Thyroid gland (tissue), 4 donors: ENCODE data around the gene LINC01488. TPM values are rescaled to one million over a fixed set of nuclear protein-coding genes. Genes with fewer than 3 reads are reported as not detected.

Source experiments
- DNase-seq, 2 donors: peaks; one replicate each; pipeline ENCODE4 v3.0.0-alpha.2; 2019
- H3K27ac ChIP-seq, 3 donors: fragments of 200-600 bp; sonication (generic); 1 replicate in 2 of 3; 2 replicates in 1 of 3; pipeline ENCODE4 v1.5.1; 2016 to 2019; ENCODE audit warnings: mild to moderate bottlenecking in 1 of 3, moderate library complexity in 1 of 3
- H3K27me3 ChIP-seq: fragments of 200-600 bp; sonication (generic); one replicate; pipeline ENCODE4 v1.5.1; 2019
- H3K36me3 ChIP-seq, 2 donors: fragments of 200-600 bp; sonication (generic); one replicate each; pipeline ENCODE4 v1.5.1; 2016 to 2019
- H3K4me1 ChIP-seq, 2 donors: fragments of 200-600 bp; sonication (generic); one replicate each; pipeline ENCODE4 v1.5.1; 2017 to 2019
- H3K4me3 ChIP-seq, 3 donors: fragments of 200-600 bp; sonication (generic); replicated peaks in 1 of 3; 1 replicate in 2 of 3; 2 replicates in 1 of 3; pipeline ENCODE4 v1.5.1; 2016; ENCODE audit warnings: mild to moderate bottlenecking in 1 of 3
- H3K9me3 ChIP-seq: fragments of 200-600 bp; sonication (generic); one replicate; pipeline ENCODE4 v1.5.1; 2017
- CTCF ChIP-seq, 6 experiments: fragments of 200-600 bp in 3 of 6; fragments of 450-650 bp in 3 of 6; sonication (generic) in 3 of 6; IDR thresholded peaks; one replicate each; pipeline ENCODE4 v1.5.1; 2016 to 2019; ENCODE audit warnings: antibody characterized with exemption in 6 of 6, mild to moderate bottlenecking in 2 of 6, inconsistent platforms in 1 of 6, moderate library complexity in 1 of 6
- POLR2A ChIP-seq, 2 donors: fragments of 450-650 bp; IDR thresholded peaks; one replicate each; pipeline ENCODE4 v1.6.1; 2017; ENCODE audit warnings: antibody characterized with exemption in 2 of 2, mild to moderate bottlenecking in 2 of 2, moderate library complexity in 1 of 2
- WGBS, 2 donors: methylation state at CpG; one replicate each; pipeline ENCODE4 v1.1.5; 2017; 5-methylcytosine and 5-hydroxymethylcytosine counted together
- intact Hi-C: fragments of 100-400 bp; cut with DNase I; formaldehyde crosslinking; loops from one replicate; pipeline ENCODE4 v1.15.1; 2023
- total RNA-seq, 4 donors: library from RNA; depleted of rRNA; stranded (reverse); fragments of >200 nt; gene quantifications; one replicate each; pipeline ENCODE4 v1.2.3, GENCODE V29; 2016

LINC01488 gene
- total RNA-seq, 4 donors from 2014 or later = not detected

GRCh38 chr11:69444381-69445130, 36.9 kb upstream of the LINC01488 start:
- intact Hi-C loops = loop anchor here (5.0 kb wide), 1 partner anchor 193 kb away; no protein-coding TSS in a partner anchor
- DNase-seq = peak; percentile 97
- peaks cover 49 to 63% of the 10 kb centered on the region in 2 donors for H3K4me1 ChIP-seq
- H3K9me3 ChIP-seq = no peaks in the 10 kb centered on the region
- H3K27me3 ChIP-seq = no peaks in the 10 kb centered on the region
- H3K27ac ChIP-seq = peak overlapping the region; percentile 75 to 91 (median 75)
- H3K4me3 ChIP-seq = no peak overlapping the region
- WGBS, 2 donors = 15 to 29% methylated on average over 31 to 32 of the region's 32 CpGs
- no peaks in the 10 kb centered on the region for H3K36me3 ChIP-seq
- TF ChIP-seq POLR2A (IDR thresholded peaks at IDR 0.05) = peak in 1 of 2 donors; percentile 41
- TF ChIP-seq CTCF (IDR thresholded peaks at IDR 0.05) = peak in 4 of 6 experiments; percentile 42 to 52 (median 47)

GRCh38 chr11:69445131-69445470, 36.4 kb upstream of the LINC01488 start:
- intact Hi-C loops = no loop called here
- no peak overlapping the region for H3K4me3 ChIP-seq
- no peak for DNase-seq
- peaks cover 55 to 68% of the 10 kb centered on the region in 2 donors for H3K4me1 ChIP-seq
- H3K27ac ChIP-seq = peak overlapping the region; percentile 69 to 91 (median 75)
- H3K27me3 ChIP-seq = no peaks in the 10 kb centered on the region
- H3K9me3 ChIP-seq = no peaks in the 10 kb centered on the region
- TF ChIP-seq POLR2A (IDR thresholded peaks at IDR 0.05) (no peak), CTCF (IDR thresholded peaks at IDR 0.05) (no peak)
- WGBS, 2 donors = 36 to 72% methylated on average over 8 to 10 of the region's 11 CpGs
- no peaks in the 10 kb centered on the region for H3K36me3 ChIP-seq

- no peaks in the 10 kb centered on the region for H3K9me3 ChIP-seq
- no peak overlapping the region for H3K4me3 ChIP-seq
- H3K36me3 ChIP-seq = no peaks in the 10 kb centered on the region
- intact Hi-C loops = no loop called here
- H3K4me1 ChIP-seq = peaks cover 57 to 71% of the 10 kb centered on the region in 2 donors
- peak overlapping the region in 1 of 3 donors; percentile 76 for H3K27ac ChIP-seq
- TF ChIP-seq CTCF (IDR thresholded peaks at IDR 0.05) (no peak), POLR2A (IDR thresholded peaks at IDR 0.05) (no peak)
- DNase-seq = no peak
- 89 to 90% methylated on average over 11 of the region's 11 CpGs for WGBS, 2 donors
- no peaks in the 10 kb centered on the region for H3K27me3 ChIP-seq
These were observed 35.4 kb upstream of the LINC01488 start for GRCh38 chr11:69446108-69446507.

- 21 to 50% methylated on average over 7 of the region's 7 CpGs for WGBS, 2 donors
- intact Hi-C loops = no loop called here
These were observed 33.7 kb upstream of the LINC01488 start for GRCh38 chr11:69447786-69448185.

More at GRCh38 chr11:69447786-69448185, 33.7 kb upstream of the LINC01488 start:
- peak; percentile 98 for DNase-seq
- Histone ChIP-seq H3K9me3 (no peaks in the 10 kb centered on the region), H3K4me3 (no peak overlapping the region), H3K4me1 (peaks cover 55 to 67% of the 10 kb centered on the region in 2 donors), H3K36me3 (no peaks in the 10 kb centered on the region), H3K27me3 (no peaks in the 10 kb centered on the region), H3K27ac (peak overlapping the region; percentile 74 to 80 (median 76))
- TF ChIP-seq CTCF (IDR thresholded peaks at IDR 0.05) (peak in 1 of 6 experiments; percentile 12), POLR2A (IDR thresholded peaks at IDR 0.05) (peak in 1 of 2 donors; percentile 37)
